ENCODE data around the gene SPATA31C1. TPM values are rescaled to one million over a fixed set of nuclear protein-coding genes. Genes with fewer than 3 reads are reported as not detected.

Gene SPATA31C1
- total RNA-seq, 2 experiments from 2014 or later = not detected

GRCh38 chr9:87880683-87881082 is 37.1 kb upstream of the SPATA31C1 start:
- POLR2A ChIA-PET = no interaction called here
- H3K36me3 Mint-ChIP-seq (ENCODE audit: low read depth) = no peaks in the 10 kb centered on the region
- CTCF ChIA-PET = no interaction called here
- DNase-seq = no peak
- H3K9me3 Mint-ChIP-seq = no peaks in the 10 kb centered on the region
- H3K27ac Mint-ChIP-seq = no peak overlapping the region
- no peaks in the 10 kb centered on the region for H3K4me1 Mint-ChIP-seq
- peaks cover 7% of the 10 kb centered on the region for H3K27me3 Mint-ChIP-seq
- H3K4me3 Mint-ChIP-seq = no peak overlapping the region

GRCh38 chr9:87882627-87883026 is 35.1 kb upstream of the SPATA31C1 start, which contains the start of gene SPATA31E1:
SPATA31E1 (plus strand) TSS chr9:87882877; CDS start chr9:87882892, 15 bp downstream.
- DNase-seq = no peak
- no peaks in the 10 kb centered on the region for H3K27me3 Mint-ChIP-seq
- CTCF ChIA-PET = no interaction called here
- H3K27ac Mint-ChIP-seq = no peak within 1 kb of the TSS
- no peaks in the 10 kb centered on the region for H3K9me3 Mint-ChIP-seq
- no peaks in the 10 kb centered on the region for H3K4me1 Mint-ChIP-seq
- H3K36me3 Mint-ChIP-seq (ENCODE audit: low read depth) = no peaks in the 10 kb centered on the region
- POLR2A ChIA-PET = no interaction called here
- no peak within 1 kb of the TSS for H3K4me3 Mint-ChIP-seq

GRCh38 chr9:87883274-87883673 is 34.5 kb upstream of the SPATA31C1 start:
- H3K4me1 Mint-ChIP-seq = no peaks in the 10 kb centered on the region
- DNase-seq = no peak
- H3K9me3 Mint-ChIP-seq = no peaks in the 10 kb centered on the region
- no peaks in the 10 kb centered on the region for H3K27me3 Mint-ChIP-seq
- H3K27ac Mint-ChIP-seq = no peak overlapping the region
- no peaks in the 10 kb centered on the region for H3K36me3 Mint-ChIP-seq (ENCODE audit: low read depth)
- ChIA-PET CTCF (no interaction called here), POLR2A (no interaction called here)
- no peak overlapping the region for H3K4me3 Mint-ChIP-seq

- no peak for DNase-seq
- Mint-ChIP-seq H3K4me1 (no peaks in the 10 kb centered on the region), H3K4me3 (no peak overlapping the region), H3K9me3 (no peaks in the 10 kb centered on the region), H3K27me3 (no peaks in the 10 kb centered on the region), H3K27ac (no peak overlapping the region), H3K36me3 (ENCODE audit: low read depth) (no peaks in the 10 kb centered on the region)
- POLR2A ChIA-PET = no interaction called here
- CTCF ChIA-PET = no interaction called here
Observed at GRCh38 chr9:87883990-87884389, 33.8 kb upstream of the SPATA31C1 start.

DNA sequence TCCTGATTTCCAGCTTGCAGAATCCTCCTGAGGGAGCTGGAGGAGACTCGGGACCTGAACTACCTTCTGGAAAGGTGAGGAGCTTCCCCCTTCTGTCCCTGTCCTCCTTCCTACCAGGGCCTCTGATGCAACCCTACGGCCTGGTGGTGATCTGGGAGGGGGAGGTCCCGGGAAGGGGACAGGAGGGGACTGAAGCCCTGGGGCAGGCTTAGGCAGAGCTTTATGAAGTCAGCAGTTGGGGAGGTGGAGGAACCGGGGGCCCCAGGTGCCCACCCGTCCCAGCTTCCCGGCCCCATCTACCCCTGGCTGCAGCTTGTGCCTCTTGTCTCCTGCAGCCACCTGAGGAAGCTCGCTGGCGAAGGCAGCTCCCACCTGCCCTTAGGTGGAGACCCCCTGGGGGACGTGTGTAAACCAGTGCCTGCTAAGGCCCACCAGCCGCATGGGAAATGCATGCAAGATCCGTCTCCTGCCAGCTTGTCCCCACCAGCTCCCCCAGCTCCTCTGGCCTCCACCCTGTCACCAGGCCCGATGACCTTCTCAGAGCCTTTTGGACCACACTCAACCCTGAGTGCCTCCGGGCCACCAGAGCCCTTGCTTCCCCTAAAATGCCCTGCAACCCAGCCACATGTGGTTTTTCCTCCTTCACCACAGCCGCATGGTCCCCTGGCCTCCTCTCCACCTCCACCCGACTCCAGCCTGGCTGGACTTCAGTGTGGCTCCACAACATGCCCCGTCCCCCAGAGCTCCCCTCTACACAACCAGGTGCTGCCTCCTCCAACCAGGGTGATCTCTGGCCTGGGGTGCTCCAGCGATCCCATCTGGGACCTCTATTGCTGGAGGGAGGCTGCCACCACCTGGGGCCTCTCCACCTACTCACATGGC is 32.9 kb upstream of the SPATA31C1 start:
- H3K4me3 Mint-ChIP-seq = no peak overlapping the region
- CTCF ChIA-PET = no interaction called here
- no peaks in the 10 kb centered on the region for H3K4me1 Mint-ChIP-seq

DNA sequence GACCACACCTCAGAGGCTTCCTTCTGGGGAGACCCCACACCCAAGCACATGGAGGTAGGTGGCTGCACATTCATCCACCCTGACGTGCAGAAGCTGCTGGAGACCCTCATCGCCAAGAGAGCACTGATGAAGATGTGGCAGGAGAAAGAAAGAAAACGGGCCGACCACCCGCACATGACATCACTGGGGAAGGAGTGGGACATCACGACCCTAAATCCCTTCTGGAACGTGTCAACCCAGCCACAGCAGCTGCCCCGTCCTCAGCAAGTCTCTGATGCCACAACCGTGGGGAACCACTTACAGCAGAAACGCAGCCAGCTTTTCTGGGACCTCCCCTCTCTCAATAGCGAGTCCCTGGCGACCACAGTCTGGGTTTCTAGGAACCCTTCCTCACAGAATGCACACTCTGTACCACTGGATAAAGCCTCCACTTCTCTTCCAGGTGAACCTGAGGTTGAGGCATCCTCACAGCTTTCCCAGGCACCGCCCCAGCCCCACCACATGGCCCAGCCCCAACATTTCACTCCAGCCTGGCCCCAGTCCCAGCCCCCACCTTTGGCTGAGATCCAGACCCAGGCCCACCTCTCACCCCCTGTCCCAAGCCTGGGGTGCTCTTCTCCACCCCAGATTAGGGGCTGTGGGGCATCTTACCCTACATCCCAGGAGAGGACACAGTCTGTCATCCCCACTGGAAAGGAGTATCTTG is 32.1 kb upstream of the SPATA31C1 start:
- no peaks in the 10 kb centered on the region for H3K4me1 Mint-ChIP-seq
- no peaks in the 10 kb centered on the region for H3K36me3 Mint-ChIP-seq (ENCODE audit: low read depth)
- no peak for DNase-seq
- no peaks in the 10 kb centered on the region for H3K27me3 Mint-ChIP-seq
- POLR2A ChIA-PET = no interaction called here
- CTCF ChIA-PET = no interaction called here
- H3K27ac Mint-ChIP-seq = no peak overlapping the region
- H3K4me3 Mint-ChIP-seq = no peak overlapping the region
- H3K9me3 Mint-ChIP-seq = no peaks in the 10 kb centered on the region

More for the DNA sequence above, 32.9 kb upstream of the SPATA31C1 start:
- no peak overlapping the region for H3K27ac Mint-ChIP-seq
- no peaks in the 10 kb centered on the region for H3K9me3 Mint-ChIP-seq
- POLR2A ChIA-PET = no interaction called here
- no peaks in the 10 kb centered on the region for H3K27me3 Mint-ChIP-seq
- DNase-seq = peak; percentile 13
- H3K36me3 Mint-ChIP-seq (ENCODE audit: low read depth) = no peaks in the 10 kb centered on the region

DNA sequence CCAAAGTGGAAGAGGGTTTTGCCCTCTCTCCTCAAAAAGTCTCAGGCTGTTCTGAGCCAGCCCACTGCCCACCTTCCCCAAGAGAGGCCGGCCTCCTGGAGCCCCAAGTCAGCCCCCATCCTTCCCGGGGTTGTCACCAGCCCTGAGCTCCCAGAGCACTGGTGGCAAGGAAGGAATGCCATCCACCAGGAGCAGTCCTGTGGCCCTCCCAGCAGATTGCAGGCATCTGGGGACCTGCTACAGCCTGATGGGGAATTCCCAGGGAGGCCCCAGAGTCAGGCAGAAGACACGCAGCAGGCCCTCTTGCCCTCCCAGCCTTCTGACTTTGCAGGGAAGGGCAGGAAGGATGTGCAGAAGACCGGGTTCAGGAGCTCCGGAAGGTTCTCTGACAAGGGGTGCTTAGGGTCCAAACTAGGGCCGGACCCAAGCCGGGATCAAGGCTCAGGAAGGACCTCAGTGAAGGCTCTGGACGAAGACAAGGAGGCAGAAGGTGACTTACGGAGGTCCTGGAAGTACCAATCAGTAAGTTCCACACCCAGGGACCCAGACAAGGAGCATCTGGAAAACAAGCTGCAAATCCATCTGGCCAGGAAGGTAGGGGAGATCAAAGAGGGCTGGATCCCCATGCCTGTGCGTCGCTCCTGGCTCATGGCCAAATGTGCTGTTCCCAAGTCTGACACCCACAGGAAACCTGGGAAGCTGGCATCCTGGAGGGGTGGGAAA is 31.4 kb upstream of the SPATA31C1 start:
- Mint-ChIP-seq H3K4me1 (no peaks in the 10 kb centered on the region), H3K27me3 (no peaks in the 10 kb centered on the region), H3K36me3 (ENCODE audit: low read depth) (no peaks in the 10 kb centered on the region), H3K27ac (no peak overlapping the region), H3K4me3 (no peak overlapping the region), H3K9me3 (no peaks in the 10 kb centered on the region)
- no peak for DNase-seq
- CTCF ChIA-PET = no interaction called here
- POLR2A ChIA-PET = no interaction called here

- no peak for DNase-seq
- Mint-ChIP-seq H3K27me3 (no peaks in the 10 kb centered on the region), H3K9me3 (no peaks in the 10 kb centered on the region), H3K4me3 (no peak overlapping the region), H3K36me3 (ENCODE audit: low read depth) (no peaks in the 10 kb centered on the region), H3K27ac (no peak overlapping the region), H3K4me1 (no peaks in the 10 kb centered on the region)
- ChIA-PET CTCF (no interaction called here), POLR2A (no interaction called here)
Observed at GRCh38 chr9:87886933-87887505, 30.7 kb upstream of the SPATA31C1 start.

DNA sequence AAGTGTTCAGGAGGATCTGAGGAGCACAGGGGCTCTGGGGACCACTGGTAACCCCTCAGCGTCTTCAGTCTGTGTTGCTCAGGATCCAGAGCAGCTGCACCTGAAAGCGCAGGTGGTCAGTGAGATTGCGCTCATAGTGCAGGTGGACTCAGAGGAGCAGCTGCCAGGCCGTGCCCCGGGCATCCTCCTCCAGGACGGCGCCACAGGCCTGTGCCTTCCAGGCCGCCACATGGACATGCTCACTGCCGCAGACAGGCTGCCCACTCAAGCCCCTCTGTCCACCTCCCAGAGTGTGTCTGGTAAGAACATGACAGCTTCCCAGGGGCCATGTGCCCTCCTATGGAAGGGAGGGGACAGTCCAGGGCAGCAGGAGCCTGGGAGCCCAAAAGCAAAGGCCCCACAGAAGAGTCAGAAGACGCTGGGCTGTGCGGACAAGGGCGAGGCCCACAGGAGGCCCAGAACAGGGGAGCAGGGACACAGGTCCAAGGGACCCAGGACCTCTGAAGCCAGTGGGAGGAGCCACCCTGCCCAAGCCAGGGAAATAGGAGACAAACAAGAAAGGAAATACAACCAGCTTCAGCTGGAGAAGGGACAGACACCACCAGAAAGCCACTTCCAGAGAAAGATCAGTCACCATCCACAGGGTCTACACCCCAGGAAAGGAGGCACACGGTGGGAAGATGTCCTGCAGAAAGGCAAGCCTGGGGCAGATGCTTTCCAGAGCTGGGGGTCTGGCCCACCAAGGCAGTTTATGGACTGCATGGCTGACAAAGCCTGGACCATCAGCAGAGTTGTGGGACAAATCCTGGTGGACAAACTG is 29.9 kb upstream of the SPATA31C1 start:
- no peak for DNase-seq
- Mint-ChIP-seq H3K4me3 (no peak overlapping the region), H3K36me3 (ENCODE audit: low read depth) (no peaks in the 10 kb centered on the region), H3K9me3 (no peaks in the 10 kb centered on the region), H3K4me1 (no peaks in the 10 kb centered on the region), H3K27ac (no peak overlapping the region), H3K27me3 (peaks cover 5% of the 10 kb centered on the region)
- POLR2A ChIA-PET = no interaction called here
- CTCF ChIA-PET = no interaction called here

DNA sequence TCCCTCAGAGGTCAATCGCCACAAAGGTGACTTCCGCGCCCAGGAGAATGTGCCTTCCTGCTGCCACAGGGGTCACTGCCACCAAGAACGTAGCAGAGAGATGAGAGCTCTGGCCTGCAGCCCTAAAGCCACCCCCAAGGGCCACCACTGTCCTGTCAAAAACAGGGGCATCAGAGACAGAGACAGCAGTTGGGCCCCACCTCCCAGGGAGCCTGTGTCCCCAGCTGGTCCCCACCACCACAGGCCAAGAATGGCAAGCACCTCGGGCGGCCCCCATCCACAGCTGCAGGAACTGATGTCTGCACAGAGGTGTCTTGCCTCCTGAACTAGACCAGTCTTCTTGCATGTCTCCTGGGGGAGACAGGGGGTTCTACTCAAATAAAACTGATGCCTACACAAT is 29.3 kb upstream of the SPATA31C1 start:
- H3K4me3 Mint-ChIP-seq = no peak overlapping the region
- H3K36me3 Mint-ChIP-seq (ENCODE audit: low read depth) = no peaks in the 10 kb centered on the region
- peaks cover 6% of the 10 kb centered on the region for H3K27me3 Mint-ChIP-seq
- H3K9me3 Mint-ChIP-seq = no peaks in the 10 kb centered on the region
- no peaks in the 10 kb centered on the region for H3K4me1 Mint-ChIP-seq
- CTCF ChIA-PET = no interaction called here
- DNase-seq = no peak
- H3K27ac Mint-ChIP-seq = no peak overlapping the region
- POLR2A ChIA-PET = no interaction called here

- Mint-ChIP-seq H3K27ac (no peak overlapping the region), H3K9me3 (no peaks in the 10 kb centered on the region), H3K4me3 (no peak overlapping the region), H3K27me3 (peaks cover 10% of the 10 kb centered on the region), H3K36me3 (ENCODE audit: low read depth) (no peaks in the 10 kb centered on the region), H3K4me1 (no peaks in the 10 kb centered on the region)
- CTCF ChIA-PET = no interaction called here
- no peak for DNase-seq
- POLR2A ChIA-PET = no interaction called here
Observed at GRCh38 chr9:87889065-87889881, 28.5 kb upstream of the SPATA31C1 start.

- ChIA-PET POLR2A (no interaction called here), CTCF (no interaction called here)
- H3K27me3 Mint-ChIP-seq = peaks cover 11% of the 10 kb centered on the region
- no peaks in the 10 kb centered on the region for H3K36me3 Mint-ChIP-seq (ENCODE audit: low read depth)
- H3K4me1 Mint-ChIP-seq = no peaks in the 10 kb centered on the region
- H3K9me3 Mint-ChIP-seq = no peaks in the 10 kb centered on the region
- H3K27ac Mint-ChIP-seq = no peak overlapping the region
- DNase-seq = no peak
- H3K4me3 Mint-ChIP-seq = no peak overlapping the region
Observed at GRCh38 chr9:87889882-87890252, 27.9 kb upstream of the SPATA31C1 start.

Data from activated CD4-positive, alpha-beta memory T cell treated with anti-CD3 and anti-CD28 coated beads, Interleukin-2, amount 10 ng/mL, durations not matched to agents 7 days and 5 days (primary cell).